ENCODE measurements around the gene CTIF. TPM values are rescaled to one million over a fixed set of nuclear protein-coding genes. Genes with fewer than 3 reads are reported as not detected.

The CTIF gene
- total RNA-seq, 1 donor from 2014 or later: 51.5 TPM

DNA sequence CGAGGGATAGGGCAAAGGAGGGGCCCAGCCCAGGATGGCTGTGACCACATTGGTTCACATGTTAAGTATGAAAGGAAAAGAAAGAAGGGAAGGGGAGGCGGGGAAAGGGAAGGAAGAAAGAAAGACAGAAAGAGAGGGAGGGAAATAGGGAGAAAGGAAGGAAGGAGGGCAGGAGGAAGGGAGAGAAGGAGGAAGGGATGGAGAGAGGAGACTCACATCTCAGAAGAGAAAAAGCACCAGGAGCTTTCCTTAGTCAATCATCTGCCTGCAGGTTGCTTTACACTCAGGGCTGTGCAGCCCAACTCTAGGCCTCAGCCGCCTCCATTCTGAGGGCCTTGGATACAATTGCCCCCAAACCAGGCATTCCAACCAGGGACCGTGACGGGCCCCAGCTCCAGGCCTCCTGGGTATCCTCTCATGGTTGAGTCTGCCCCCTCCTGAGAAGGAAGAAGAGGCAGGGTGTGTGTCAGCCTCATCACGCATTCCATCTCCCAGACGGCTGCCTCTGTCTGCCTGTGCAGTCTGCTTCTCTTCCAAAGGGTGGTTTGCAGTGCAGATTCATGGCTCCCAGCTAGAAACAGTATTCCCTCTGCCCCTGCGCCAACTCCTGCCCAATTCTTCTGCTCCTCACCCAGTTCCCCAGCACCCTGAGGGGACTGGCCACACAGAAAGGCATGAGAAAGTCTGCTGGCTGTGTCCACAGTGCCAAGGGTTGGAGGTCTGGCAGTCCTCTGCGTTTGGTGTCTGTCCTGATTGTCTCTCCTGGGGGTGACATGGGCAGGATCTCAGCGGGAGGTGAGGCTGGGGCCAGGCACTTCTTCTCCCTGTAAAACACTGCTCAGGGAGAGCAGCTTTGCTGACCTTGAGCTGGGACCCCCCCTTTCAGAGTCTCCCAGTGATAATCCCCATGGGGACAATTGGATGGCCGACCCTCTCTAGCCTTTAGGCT lies 248.6 kb downstream of the CTIF start:
- Mint-ChIP-seq H3K27me3 (ENCODE audit: unreplicated experiment) (peaks cover 14% of the 10 kb centered on the region), H3K4me1 (ENCODE audit: unreplicated experiment) (peaks cover 19% of the 10 kb centered on the region), H3K4me3 (ENCODE audit: unreplicated experiment) (no peak overlapping the region), H3K9me3 (ENCODE audit: unreplicated experiment) (no peaks in the 10 kb centered on the region), H3K27ac (ENCODE audit: unreplicated experiment) (no peak overlapping the region), H3K36me3 (ENCODE audit: low read depth, unreplicated experiment) (peaks cover 8% of the 10 kb centered on the region)
- no peak for DNase-seq (ENCODE audit: low spot score)
- TF ChIP-seq, protein P1, sequence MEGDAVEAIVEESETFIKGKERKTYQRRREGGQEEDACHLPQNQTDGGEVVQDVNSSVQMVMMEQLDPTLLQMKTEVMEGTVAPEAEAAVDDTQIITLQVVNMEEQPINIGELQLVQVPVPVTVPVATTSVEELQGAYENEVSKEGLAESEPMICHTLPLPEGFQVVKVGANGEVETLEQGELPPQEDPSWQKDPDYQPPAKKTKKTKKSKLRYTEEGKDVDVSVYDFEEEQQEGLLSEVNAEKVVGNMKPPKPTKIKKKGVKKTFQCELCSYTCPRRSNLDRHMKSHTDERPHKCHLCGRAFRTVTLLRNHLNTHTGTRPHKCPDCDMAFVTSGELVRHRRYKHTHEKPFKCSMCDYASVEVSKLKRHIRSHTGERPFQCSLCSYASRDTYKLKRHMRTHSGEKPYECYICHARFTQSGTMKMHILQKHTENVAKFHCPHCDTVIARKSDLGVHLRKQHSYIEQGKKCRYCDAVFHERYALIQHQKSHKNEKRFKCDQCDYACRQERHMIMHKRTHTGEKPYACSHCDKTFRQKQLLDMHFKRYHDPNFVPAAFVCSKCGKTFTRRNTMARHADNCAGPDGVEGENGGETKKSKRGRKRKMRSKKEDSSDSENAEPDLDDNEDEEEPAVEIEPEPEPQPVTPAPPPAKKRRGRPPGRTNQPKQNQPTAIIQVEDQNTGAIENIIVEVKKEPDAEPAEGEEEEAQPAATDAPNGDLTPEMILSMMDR (IDR thresholded peaks at IDR 0.05; ENCODE audit: unreplicated experiment): no peak

DNA sequence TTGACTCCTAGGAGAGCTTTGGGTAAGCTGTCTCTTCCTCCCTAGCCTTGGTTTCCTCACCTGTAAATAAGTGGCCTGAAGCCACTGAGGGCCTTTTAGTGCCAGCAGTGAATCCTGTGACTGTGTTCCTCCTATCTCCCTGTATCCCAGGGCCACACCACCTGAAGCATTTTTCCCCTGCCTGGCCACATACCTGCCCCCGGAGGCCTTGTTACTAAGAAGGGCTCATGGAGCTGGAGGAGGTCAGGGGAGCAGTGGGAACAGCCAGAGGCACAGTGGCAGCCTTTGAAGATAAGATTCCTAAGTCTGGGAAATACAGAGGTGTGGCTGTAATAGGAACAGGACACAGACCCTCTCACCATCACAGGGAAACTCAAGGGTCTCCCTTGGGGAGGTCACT lies 249.5 kb downstream of the CTIF start:
- Mint-ChIP-seq H3K36me3 (ENCODE audit: low read depth, unreplicated experiment) (peaks cover 8% of the 10 kb centered on the region), H3K9me3 (ENCODE audit: unreplicated experiment) (no peaks in the 10 kb centered on the region), H3K4me3 (ENCODE audit: unreplicated experiment) (no peak overlapping the region), H3K27ac (ENCODE audit: unreplicated experiment) (no peak overlapping the region), H3K27me3 (ENCODE audit: unreplicated experiment) (peaks cover 14% of the 10 kb centered on the region), H3K4me1 (ENCODE audit: unreplicated experiment) (peaks cover 19% of the 10 kb centered on the region)
- DNase-seq (ENCODE audit: low spot score): no peak
- TF ChIP-seq, protein P1 (IDR thresholded peaks at IDR 0.05; ENCODE audit: unreplicated experiment): no peak

DNA sequence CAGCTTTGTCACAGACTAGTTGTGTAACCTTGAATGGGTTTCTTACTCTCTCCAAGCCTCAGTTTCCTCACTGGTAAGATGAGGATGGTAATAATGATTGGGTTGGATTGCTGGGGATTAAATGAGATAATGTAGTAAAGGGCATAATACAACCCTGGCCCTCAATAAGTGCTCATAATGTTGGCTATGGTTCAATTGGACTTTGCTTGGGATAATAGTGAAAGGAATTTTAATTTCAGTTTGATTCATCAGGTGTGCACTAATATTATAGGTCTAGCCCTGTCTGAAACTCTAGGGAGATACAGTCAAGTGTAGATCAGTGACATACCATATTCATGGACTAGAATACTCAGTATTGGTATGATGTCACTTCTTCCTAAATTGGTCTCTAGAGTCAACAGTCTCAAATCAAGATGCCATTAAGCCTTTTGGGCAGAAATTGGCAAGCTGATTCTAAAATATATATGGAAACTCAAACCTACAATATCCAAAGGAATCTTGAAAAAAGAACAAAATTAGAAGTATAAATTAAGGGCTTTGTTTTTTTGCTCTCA lies 250.5 kb downstream of the CTIF start:
- Mint-ChIP-seq H3K4me3 (ENCODE audit: unreplicated experiment) (no peak overlapping the region), H3K27me3 (ENCODE audit: unreplicated experiment) (peaks cover 10% of the 10 kb centered on the region), H3K36me3 (ENCODE audit: low read depth, unreplicated experiment) (peaks cover 8% of the 10 kb centered on the region), H3K27ac (ENCODE audit: unreplicated experiment) (no peak overlapping the region), H3K4me1 (ENCODE audit: unreplicated experiment) (peaks cover 13% of the 10 kb centered on the region), H3K9me3 (ENCODE audit: unreplicated experiment) (no peaks in the 10 kb centered on the region)
- TF ChIP-seq, protein P1 (IDR thresholded peaks at IDR 0.05; ENCODE audit: unreplicated experiment): no peak
- DNase-seq (ENCODE audit: low spot score): no peak

DNA sequence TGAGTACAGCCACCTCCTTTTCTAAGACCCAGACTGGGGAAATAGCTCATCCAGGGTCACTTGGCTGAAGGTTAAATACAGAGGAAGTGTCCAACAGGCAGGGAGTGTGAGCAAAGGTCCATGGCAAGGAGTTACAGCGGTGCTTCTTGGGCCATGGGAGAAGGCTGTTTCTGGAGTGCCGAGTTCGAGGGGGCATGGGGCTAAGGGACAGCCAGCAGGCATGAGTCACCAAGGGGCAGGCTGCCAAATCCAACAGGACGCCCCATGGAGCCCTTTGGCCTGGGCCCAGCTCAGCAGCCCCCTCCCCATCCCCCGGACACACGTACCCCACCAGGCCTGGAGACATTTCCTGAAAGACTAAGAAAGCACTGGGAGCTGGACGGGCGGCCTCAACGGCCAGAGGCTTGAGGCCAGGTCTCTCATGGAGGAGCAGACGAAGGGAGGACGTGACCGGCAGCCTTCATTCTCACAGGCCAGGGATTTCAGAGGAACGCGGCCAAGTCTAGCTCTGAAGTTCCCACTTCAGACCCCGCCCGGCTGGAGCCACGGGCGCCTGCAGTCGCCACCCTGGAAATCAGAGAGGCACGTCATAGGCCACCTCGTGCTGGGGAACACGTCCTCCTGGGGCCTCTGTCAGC lies 251.5 kb downstream of the CTIF start:
- Mint-ChIP-seq H3K4me3 (ENCODE audit: unreplicated experiment) (peak overlapping the region; percentile 15), H3K9me3 (ENCODE audit: unreplicated experiment) (no peaks in the 10 kb centered on the region), H3K4me1 (ENCODE audit: unreplicated experiment) (peaks cover 6% of the 10 kb centered on the region), H3K27me3 (ENCODE audit: unreplicated experiment) (peaks cover 10% of the 10 kb centered on the region), H3K27ac (ENCODE audit: unreplicated experiment) (no peak overlapping the region), H3K36me3 (ENCODE audit: low read depth, unreplicated experiment) (peaks cover 11% of the 10 kb centered on the region)
- DNase-seq (ENCODE audit: low spot score): no peak
- TF ChIP-seq, protein P1 (IDR thresholded peaks at IDR 0.05; ENCODE audit: unreplicated experiment): no peak
